HL-60 (cell line): ENCODE measurements around the gene FAM107B.
A peak's percentile ranks its signal among the peaks of the same experiment; 100 is the strongest.
"Not testable (repeated sequence)": the region's sequence is repeated elsewhere in the genome, so short reads cannot be mapped to it uniquely, and the experiment has no call there.

Source experiments
- DNase-seq, 2 experiments: peaks; one replicate each; pipeline ENCODE4 v3.0.0-alpha.2; 2010 to 2020; ENCODE audit warnings: low read depth in 1 of 2, low spot score in 1 of 2
- H3K27ac ChIP-seq: fragments of 250-450 bp; sonication (Bioruptor Pico); replicated peaks from 2 replicates; pipeline ENCODE4 v1.5.1; 2020; ENCODE audit warnings: mild to moderate bottlenecking, moderate library complexity
- H3K27me3 ChIP-seq: fragments of 250-450 bp; sonication (Bioruptor Pico); 2 replicates; pipeline ENCODE4 v1.5.1; 2021; ENCODE audit warnings: mild to moderate bottlenecking, moderate library complexity; ENCODE audit not compliant: insufficient read depth, poor library complexity, severe bottlenecking
- H3K4me3 ChIP-seq: replicated peaks from 2 replicates; pipeline ENCODE4 v1.5.1; 2011; ENCODE audit warnings: mild to moderate bottlenecking, control low read depth, low read length; ENCODE audit not compliant: insufficient read depth
- GABPA ChIP-seq: IDR thresholded peaks from 2 replicates; pipeline ENCODE4 v1.6.1; 2012; ENCODE audit warnings: low read depth
- POLR2AphosphoS5 ChIP-seq: IDR thresholded peaks from 2 replicates; pipeline ENCODE4 v1.6.1; 2012; ENCODE audit warnings: low read depth
- SPI1 ChIP-seq: IDR thresholded peaks from 2 replicates; pipeline ENCODE4 v1.6.1; 2012; ENCODE audit warnings: low read depth, mild to moderate bottlenecking, borderline replicate concordance
- TF ChIP-seq, protein P1 (sequence below): IDR thresholded peaks from 2 replicates; pipeline ENCODE4 v1.6.1; 2012; ENCODE audit warnings: low read depth; ENCODE audit not compliant: insufficient replicate concordance
- TF ChIP-seq, protein P2 (sequence below): IDR thresholded peaks from one replicate; pipeline ENCODE4 v1.5.1; 2011; ENCODE audit warnings: low read length, control low read depth, inconsistent platforms; ENCODE audit not compliant: insufficient read depth

Gene FAM107B

GRCh38 chr10:14712991-14713424, 61.7 kb downstream of the FAM107B start:
- Histone ChIP-seq H3K27ac (no peak overlapping the region), H3K27me3 (no peaks in the 10 kb centered on the region), H3K4me3 (no peak overlapping the region)
- TF ChIP-seq, protein P1, sequence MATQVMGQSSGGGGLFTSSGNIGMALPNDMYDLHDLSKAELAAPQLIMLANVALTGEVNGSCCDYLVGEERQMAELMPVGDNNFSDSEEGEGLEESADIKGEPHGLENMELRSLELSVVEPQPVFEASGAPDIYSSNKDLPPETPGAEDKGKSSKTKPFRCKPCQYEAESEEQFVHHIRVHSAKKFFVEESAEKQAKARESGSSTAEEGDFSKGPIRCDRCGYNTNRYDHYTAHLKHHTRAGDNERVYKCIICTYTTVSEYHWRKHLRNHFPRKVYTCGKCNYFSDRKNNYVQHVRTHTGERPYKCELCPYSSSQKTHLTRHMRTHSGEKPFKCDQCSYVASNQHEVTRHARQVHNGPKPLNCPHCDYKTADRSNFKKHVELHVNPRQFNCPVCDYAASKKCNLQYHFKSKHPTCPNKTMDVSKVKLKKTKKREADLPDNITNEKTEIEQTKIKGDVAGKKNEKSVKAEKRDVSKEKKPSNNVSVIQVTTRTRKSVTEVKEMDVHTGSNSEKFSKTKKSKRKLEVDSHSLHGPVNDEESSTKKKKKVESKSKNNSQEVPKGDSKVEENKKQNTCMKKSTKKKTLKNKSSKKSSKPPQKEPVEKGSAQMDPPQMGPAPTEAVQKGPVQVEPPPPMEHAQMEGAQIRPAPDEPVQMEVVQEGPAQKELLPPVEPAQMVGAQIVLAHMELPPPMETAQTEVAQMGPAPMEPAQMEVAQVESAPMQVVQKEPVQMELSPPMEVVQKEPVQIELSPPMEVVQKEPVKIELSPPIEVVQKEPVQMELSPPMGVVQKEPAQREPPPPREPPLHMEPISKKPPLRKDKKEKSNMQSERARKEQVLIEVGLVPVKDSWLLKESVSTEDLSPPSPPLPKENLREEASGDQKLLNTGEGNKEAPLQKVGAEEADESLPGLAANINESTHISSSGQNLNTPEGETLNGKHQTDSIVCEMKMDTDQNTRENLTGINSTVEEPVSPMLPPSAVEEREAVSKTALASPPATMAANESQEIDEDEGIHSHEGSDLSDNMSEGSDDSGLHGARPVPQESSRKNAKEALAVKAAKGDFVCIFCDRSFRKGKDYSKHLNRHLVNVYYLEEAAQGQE: no peak
- TF ChIP-seq SPI1: no peak
- TF ChIP-seq POLR2AphosphoS5: no peak
- DNase-seq: no peak

DNA sequence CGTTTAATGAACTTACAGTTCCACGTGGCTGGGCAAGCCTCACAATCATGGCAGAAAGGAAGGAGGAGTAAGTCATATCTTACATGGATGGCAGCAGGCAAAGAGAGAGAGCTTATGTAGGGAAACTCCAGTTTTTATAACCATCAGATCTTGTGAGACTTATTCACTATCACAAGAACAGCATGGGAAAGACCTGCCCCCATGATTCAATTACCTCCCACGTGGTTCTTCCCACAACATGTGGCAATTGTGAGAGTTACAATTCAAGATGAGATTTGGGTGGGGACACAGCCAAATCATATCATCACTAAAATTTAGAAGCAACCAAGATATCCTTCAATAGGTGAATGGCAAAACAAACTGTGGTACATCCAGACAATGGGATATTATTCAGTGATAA, 65.4 kb downstream of the FAM107B start:
- DNase-seq, H3K4me3 ChIP-seq, H3K27ac ChIP-seq, H3K27me3 ChIP-seq: not testable (repeated sequence)

GRCh38 chr10:14707481-14707880, 67.2 kb downstream of the FAM107B start:
- no peak overlapping the region for H3K4me3 ChIP-seq
- TF ChIP-seq, protein P1: no peak
- DNase-seq: no peak
- H3K27me3 ChIP-seq: no peaks in the 10 kb centered on the region
- no peak overlapping the region for H3K27ac ChIP-seq

DNA sequence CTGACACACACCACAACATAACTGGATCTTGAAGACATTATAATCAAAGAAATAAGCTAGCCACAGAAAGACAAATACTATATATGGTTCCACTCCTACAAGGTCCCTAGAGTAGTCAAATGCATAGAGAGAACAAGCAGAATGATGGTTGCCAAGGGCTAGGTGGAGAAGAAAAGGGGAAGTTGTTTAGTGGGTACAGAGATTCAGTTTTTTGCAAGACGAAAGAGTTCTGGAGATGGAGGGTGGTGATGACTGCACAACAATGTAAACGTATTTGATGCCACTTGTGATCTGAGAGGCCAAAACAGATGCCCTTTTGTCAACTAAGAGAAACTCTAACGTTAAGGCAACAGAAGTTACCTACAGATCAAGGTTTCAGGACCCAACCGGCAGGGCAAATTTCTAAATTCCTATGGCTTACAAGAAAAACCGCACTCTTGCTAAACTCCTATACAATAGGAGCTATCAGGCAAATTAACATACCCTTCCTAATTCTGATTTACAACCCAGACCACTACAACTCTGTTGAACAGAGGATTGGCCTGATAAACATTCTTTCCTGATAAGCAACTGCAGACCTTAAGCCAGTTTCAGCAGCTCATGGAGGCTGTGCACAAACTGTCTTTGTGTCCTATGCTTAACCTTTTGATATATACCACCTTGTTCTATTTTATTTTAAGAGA, 69.0 kb downstream of the FAM107B start:
- H3K4me3 ChIP-seq: no peak overlapping the region
- no peak overlapping the region for H3K27ac ChIP-seq
- no peaks in the 10 kb centered on the region for H3K27me3 ChIP-seq
- TF ChIP-seq, protein P1: no peak
- TF ChIP-seq POLR2AphosphoS5 (no peak), GABPA (no peak), SPI1 (no peak)
- TF ChIP-seq, protein P2, sequence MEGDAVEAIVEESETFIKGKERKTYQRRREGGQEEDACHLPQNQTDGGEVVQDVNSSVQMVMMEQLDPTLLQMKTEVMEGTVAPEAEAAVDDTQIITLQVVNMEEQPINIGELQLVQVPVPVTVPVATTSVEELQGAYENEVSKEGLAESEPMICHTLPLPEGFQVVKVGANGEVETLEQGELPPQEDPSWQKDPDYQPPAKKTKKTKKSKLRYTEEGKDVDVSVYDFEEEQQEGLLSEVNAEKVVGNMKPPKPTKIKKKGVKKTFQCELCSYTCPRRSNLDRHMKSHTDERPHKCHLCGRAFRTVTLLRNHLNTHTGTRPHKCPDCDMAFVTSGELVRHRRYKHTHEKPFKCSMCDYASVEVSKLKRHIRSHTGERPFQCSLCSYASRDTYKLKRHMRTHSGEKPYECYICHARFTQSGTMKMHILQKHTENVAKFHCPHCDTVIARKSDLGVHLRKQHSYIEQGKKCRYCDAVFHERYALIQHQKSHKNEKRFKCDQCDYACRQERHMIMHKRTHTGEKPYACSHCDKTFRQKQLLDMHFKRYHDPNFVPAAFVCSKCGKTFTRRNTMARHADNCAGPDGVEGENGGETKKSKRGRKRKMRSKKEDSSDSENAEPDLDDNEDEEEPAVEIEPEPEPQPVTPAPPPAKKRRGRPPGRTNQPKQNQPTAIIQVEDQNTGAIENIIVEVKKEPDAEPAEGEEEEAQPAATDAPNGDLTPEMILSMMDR: no peak
- DNase-seq: peak in 1 of 2 experiments; percentile 8
